Stimulated activated CD4-positive, alpha-beta T cell treated with anti-CD3 and anti-CD28 coated beads, Interleukin-12 subunit alpha, Interleukin-12 subunit beta, amount 100 ng/mL, for 24 hours (primary cell): ENCODE results near the gene VAPB.

Experiments
- DNase-seq, 2 experiments: peaks; one replicate each; pipeline ENCODE4 v3.0.0-alpha.2; 2020; ENCODE audit warnings: low read depth in 2 of 2

VAPB gene

DNA sequence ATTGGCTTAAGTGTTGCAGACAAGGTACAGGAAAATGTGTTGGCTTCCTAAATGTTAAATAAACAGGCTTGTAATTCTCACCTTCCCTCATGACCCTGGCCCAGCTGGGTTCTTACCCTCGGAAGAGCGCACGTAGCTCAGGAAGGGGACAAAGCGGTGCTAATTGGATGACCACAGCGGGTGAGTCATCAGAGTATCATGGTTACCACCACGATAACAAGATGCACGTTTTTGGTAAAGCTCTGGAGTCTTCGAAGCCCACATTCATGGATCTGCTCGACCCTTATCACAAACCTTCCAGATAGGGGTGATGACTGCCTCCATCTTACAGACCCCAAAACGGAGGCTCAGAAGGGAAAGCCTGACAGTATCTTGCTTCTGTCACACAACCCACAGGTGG, 93.4 kb downstream of the VAPB start:
- no peak for DNase-seq

DNA sequence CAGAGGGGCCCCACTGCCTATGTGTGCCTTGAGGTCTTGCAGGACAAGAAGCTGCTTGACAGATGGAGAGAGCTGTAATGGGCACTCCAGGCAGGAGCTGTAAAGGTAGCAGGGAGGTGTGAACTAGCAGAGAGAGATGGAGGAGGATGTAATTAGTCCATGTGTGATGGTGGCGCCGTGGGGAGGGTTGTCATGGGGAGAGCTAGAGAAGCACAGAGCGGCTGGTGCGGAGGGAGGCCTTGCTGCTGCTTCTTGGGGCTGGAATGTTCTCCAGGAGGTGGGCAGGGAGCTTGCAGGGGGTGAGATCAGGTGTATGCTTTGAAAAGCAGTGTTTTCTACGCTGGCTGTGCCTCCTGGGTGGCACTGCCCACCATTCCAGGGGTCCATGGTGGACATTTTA, 94.0 kb downstream of the VAPB start:
- DNase-seq, result no peak

DNA sequence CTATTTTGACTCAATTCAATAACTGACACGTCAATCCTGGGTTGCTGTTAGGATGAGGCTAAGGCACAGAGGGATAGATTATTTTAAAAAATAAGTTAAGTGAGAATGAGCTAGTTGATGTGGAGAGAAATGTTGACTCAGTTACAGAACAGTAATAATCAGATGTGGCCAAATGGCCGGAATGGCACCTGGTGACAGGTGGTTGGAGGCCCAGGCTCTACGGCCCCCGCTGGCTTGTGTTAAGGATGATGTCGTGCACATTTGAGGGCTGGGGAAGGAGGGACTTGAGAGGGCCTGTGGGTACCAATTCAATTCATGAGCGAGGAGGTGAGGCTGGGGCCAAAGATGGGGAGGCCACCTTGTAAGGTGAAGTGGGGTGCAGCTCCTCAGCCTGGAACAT, 94.4 kb downstream of the VAPB start:
- no peak for DNase-seq

DNA sequence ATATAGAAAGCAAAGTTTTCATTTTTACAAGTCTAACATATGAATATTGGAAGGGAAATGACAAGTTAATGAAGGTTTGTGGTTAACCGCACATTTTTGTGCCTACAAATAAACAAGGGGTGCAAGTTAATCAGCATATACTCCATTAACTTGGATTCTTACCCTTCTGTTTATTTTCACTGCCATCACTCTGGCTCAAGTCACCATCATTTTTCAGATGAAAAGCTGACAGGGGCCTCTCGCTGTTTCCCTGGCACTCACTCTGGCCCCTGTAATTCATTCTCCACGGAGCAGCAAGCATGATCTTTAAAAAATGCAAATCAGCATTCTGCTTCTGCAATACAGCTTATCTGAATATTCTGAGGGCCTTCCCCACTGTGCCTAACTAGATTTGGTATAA, 96.4 kb downstream of the VAPB start:
- DNase-seq, result no peak

DNA sequence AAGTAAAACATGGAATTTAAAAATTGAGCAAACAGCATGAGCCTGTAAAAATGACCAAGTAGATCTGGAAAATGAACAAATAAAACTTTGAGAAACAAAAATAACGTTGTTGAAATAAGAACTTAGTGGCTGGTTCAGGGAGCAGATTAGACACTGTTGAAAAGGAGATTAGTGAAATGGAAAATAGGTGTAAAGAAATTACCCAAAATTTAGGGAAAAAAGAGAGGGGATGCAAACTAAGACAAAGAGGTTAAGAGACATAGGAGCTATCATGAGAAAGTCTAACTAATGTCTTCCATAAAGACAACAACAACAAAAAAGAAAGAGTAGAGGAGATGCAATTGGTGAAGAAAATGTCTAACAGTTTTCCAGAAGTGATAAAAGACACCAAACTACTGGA, 97.2 kb downstream of the VAPB start:
- DNase-seq, result no peak

DNA sequence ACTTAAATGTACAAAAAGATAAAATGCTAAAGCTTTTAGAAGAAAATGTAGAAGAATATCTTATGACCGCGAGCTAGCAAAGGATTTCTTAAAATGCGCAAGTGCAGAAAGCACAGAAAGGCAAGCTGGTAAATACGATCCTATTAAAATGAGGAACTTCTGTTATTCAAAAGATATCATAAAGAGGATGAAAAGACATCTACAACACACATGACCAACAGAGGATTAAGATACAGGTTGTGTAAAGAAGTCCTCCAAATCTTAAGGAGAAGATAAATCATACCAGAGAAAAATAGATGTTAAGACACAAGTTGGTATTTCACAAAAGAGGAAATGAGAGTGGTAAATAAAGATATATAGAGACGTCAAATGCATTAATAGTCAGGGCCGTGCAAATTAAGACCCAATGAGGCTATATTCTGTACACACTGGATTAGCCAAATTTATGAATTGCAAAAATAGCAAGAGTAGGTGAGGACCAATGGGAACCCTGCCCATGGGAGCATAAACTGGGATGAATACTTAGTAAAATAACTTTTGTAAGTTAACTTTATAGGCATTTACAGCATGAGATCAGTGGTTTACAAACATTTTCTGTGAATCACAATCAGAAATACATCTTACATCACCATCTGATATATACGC, 103.2 kb downstream of the VAPB start:
- DNase-seq, result no peak

DNA sequence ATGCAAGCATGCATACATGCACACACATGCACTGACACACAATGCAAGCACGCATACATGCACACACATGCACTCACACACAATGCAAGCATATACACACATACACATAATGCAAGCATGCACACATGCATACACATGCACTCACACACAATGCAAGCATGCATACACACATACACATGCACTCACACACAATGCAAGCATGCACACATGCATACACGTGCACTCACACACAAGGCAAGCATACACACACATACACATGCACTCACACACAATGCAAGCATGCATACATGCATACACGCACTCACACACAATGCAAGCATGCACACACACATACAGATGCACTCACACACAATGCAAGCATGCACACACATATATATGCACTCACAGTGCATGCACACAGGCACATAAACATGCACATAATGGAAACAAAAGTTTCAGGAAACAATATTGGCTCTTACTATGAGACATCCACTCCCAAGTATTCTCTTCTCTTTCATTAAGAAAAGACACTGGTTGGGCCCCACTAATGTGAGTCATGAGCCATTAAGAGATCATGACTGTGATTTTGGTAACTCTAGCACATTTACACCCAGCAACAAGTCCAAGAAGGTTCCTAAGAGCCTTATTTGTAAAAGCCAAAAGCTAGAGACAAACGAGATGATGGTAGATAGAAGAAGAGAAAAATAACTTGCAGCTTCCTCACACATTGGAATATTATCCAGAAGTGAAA, 103.9 kb downstream of the VAPB start:
- no peak for DNase-seq

DNA sequence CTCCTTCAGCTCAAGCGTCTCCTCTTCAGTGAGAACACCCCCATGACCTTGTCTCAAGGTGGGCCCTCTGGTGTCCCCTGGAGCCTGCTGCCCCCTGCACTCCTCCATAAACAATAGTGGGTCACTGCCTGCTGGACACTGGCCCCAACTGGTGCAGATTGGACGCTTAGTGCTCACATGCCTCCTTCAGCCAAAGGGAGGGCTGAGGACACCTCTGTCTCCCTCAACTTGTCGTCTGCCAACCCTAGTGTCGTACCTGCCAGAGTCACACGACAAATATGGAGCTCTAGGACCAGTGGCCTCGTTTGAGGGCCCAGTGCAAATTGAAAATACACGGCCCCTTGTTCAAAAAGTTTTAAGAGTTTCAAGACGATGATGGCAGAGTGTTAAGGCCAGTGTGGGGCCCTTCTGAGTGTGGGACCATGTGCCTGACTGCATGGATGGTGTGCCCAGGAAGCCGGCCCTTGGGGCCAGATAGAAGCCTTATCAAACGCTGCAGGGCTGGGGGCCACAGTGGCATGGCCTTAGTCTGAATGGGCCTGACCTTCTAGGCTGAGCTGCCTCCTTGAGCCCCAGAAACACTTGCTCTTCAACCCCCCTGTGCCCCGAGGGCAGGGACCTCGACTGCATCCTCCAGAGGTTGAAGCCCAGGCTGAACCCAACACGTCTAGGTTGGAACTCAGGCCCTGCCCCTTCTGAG, 106.0 kb downstream of the VAPB start:
- no peak for DNase-seq

DNA sequence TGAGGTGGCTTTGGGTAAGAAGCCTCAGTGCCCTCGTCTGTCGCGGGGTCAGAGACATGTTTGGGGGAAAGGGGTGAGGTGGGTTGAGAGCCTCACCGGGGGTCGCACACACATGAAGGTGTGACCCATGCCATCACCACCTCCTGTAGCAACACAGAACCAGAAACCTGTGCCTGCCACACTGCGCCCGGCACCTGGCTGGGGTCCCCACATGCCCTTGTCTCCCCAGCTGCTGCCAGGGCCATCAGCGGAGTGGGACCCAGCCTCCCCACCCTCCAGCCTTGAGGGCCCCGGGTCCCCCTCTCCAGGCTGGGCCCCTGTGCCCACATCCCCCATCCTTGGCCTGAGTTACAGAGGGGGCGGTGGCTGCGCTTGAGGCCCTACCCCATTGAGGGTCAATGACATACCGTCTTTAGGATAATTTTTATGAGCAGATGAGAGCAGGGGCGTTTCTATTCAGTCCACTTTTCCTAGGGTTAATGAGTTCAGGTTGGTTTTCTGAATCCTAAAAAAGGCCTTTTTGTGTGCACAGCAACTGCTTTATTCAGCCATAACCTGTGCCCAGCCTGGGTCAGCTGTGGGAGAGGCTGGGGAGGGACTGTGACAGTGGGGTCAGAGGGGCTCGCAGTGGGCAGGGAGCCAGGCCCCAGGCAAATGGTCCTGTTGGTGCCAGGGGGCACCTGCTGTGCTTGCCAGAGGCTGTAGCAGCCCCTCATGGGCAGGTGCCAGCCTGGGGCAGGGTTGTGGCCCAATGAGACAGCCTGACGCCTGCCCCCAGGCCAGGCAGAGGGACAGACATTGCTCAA, 106.8 kb downstream of the VAPB start:
- no peak for DNase-seq

DNA sequence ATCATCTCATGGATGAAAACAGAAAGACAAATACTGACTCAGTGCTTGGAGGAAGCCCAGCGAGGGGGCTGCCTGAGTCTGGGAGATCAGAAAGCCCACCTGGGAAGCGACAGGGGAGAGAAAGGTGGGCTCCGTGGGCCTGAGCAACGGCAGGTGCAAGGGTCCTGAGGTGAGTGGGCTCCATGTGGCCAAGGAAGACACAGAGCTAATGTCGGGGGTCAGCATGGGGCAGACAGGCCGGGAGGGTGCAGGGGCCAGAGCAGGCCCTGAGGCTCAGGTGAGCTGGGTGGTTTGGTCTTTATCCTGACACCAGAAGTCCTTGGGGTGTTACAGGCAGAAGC, 107.4 kb downstream of the VAPB start:
- no peak for DNase-seq

DNA sequence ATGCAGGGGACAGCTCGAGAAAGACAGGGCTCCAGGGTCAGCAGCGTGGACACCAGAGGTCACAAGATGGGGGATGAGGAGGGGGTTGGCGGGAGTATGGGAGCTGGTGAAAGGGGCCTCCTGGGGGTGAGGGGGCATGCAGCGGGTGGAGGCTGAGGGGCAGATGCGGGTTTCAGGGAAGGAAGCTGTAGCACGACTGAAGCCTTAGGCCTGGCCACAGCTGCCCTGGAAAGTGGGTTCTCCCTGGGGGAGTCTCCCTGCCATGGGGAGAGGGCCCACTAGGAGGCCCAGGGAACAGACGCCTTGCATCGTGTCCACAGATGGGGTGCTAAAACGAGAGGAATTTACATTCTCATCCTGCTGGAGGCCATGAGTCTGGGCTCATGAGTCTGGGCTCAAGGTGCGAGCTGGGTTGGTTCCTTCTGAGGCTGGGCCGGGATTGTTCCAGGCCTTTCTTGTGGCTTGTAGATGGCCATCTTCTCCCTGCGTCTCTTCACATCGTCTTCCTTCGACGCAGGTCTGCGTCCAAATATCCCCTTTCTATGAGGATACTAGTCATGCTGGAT, 108.1 kb downstream of the VAPB start:
- no peak for DNase-seq

DNA sequence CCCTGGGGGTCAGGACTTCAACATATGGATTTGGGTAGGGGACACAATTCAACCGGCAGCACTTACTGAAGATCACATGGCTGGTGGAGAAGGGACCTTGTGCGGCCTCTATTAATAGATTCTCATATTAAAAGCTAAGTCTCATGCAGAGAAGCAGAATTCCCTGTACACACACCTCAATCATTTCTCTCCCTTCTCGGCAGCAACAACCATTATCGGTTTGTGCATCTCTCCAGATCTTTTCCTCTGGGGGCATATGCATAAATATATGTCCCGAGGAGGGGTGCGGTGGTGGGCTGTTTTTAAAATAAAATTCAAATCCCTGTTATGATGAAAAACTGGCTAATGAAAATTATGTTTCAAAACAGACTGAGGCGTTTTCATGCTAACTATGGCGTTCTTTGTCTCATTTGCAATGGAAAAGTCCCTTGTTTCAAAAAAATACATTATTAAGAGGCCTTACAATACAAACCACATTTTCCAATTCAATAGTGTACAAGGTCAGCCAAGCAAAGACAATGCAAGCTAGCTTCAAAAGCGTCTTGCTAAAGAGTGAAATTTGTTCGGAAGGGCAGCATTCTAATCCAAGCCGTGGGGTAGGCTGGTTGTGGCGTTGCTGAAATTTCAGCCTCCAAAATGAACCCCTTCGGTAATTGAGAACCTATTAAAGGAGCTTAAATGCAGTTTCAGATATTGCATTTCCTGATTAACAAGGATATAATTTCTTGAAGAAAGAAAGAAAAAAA, 108.9 kb downstream of the VAPB start:
- DNase-seq, result no peak

DNA sequence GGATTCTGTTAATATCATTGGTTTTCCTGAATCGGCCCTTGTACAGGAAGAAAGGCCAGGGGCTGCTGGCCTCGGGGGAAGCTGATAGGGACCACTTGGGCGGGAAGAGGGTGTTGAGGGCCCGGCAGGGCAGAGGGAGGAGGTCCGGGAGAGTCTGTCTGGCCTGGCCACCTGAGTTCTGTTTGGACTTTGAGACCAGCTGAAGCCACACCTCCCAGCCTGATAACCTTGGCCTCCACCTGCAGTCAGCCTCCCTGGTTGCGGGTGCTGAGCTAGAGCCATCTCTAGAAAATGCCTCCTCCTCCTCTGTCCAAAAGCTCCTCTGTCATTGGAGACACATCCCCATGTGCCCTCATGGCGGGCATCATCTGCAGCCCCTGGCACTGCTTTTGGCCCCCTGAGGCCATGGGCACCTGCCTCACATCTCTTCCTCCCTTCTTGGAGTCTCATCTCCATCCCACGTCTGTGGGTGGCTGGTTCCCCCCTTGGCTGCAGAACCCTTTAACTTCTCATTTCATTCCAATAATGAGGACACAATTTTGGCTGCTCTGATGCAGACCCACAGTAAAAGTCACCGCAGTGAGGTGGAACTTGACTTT, 109.5 kb downstream of the VAPB start:
- DNase-seq, result no peak

DNA sequence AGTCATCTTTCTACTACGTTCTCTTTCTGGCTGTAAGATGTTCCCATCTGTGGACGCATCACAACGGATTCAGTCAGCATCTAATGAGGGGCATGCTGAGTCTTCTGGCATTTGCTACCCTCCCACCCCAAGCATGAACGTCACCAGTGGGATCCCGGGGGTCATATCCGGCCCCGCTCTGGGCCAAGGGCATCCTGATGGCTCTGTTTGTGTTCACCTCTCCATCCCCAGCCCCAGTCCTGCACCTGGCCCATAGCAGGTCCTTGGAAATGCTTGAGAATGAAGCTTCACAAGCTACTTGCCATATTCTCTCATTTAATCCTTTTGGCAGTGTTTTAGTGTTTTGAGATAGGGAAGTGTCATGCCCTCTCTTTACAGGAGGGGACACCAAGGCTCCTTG, 111.2 kb downstream of the VAPB start:
- DNase-seq, result no peak
